GM10266 (cell line): Measurements from ENCODE around the gene IFI27L1.

ENCODE experiments used
- DNase-seq: peaks from one replicate; pipeline ENCODE4 v3.0.0; 2012; ENCODE audit errors: extremely low spot score
- CTCF ChIP-seq: IDR thresholded peaks from 2 replicates; pipeline ENCODE4 v1.5.1; 2012; ENCODE audit warnings: mild to moderate bottlenecking, low read depth; ENCODE audit not compliant: control insufficient read depth, insufficient read depth; ENCODE audit errors: missing control alignments

Gene IFI27L1

GRCh38 chr14:94081386-94081820 lies 293 bp downstream of the IFI27L1 start:
- no peak for DNase-seq
- TF ChIP-seq CTCF = no peak

DNA sequence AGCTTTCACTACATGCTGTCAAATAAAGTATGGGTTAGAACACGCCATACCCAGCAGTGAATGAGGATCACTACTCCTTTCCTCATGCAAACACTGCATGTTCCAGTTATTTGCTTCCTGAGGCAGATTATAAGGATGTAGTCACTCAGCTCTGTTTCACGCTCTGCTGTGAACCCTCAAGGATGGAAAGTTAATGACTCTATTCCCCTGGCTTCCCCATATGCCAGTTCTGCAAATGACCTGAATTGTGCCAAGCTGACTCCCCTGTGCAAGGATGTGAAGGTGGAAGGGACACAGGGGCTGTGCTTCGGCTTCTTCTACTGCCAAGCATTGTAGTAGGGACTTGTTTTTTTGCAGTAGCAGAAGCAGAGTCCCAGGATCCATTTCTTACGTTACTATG lies 6.8 kb downstream of the IFI27L1 start:
- TF ChIP-seq CTCF = no peak
- no peak for DNase-seq

- DNase-seq = no peak
- TF ChIP-seq CTCF = no peak
Measured at GRCh38 chr14:94088516-94088915, 7.4 kb downstream of the IFI27L1 start.

DNA sequence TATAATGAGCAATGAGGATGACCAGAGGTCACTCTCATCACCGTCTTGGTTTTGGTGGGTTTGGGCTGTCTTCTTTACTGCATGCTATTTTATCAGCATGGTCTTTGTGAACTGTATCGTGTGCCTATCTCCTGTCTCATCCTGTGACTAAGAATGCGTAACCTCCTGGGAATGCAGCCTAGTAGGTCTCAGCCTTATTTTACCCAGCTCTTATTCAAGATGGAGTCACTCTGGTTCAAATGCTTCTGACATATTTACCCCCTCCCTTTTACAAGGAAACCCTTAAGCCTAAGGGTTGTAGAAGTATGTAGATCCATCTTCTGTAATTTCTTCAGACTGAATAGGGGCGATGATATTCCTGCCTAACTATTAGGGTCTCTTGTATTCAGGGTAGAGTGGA lies 8.4 kb downstream of the IFI27L1 start:
- no peak for TF ChIP-seq CTCF
- no peak for DNase-seq

DNA sequence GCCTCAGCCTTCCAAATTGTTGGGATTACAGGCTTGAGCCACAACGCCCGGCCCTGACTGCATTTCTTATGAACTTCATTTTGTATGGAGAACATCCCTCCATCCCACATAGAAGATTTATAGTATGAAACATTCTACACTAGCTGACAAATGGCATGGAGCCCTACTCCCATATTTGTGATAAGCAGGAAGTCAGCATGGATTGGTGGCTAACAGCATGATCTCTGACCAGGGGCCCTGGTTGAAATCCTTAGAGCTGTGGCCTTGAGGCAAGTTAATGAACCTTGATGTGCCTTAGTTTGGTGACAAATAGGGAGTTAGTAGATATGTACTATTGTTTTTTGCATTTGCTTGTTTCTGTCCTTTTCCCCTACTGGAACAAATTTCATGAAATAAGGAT lies 12.3 kb downstream of the IFI27L1 start:
- no peak for TF ChIP-seq CTCF
- no peak for DNase-seq

DNA sequence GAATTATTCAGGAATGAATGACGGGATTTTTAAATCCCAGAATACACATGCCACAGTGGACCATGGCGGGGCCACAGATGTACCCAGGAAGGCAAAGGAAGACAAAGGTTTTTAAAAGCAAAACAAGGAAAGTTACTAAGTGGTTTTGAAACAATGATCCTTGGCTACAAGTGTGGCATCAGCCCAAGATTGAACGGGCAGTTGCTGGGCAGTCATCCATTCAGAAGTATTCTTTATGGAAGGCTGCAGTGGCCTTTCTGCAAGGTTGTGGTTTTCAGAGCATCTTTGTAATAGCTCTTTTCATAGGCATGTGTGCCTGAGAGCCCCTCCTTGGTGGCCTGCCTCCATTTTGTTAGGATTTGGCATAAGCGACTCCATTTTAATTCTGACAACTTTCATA lies 16.0 kb downstream of the IFI27L1 start:
- DNase-seq = no peak
- TF ChIP-seq CTCF = no peak

GRCh38 chr14:94098326-94098992 lies 17.3 kb downstream of the IFI27L1 start:
- TF ChIP-seq CTCF = no peak
- no peak for DNase-seq
